Stimulated activated naive CD8-positive, alpha-beta T cell treated with anti-CD3 and anti-CD28 coated beads, Interleukin-15, amount 100 ng/mL, for 72 hours (primary cell): ENCODE results near the gene CHD6.
A peak's percentile ranks its signal among the peaks of the same experiment; 100 is the strongest.

Experiments used
- ATAC-seq: fragments of 150-1000 bp; cut with Tn5 transposase; 2 replicates; pipeline ENCODE4 v1.10.0; 2021; ENCODE audit warnings: mild to moderate bottlenecking, moderate library complexity
- DNase-seq, 2 donors: peaks; one replicate each; pipeline ENCODE4 v3.0.0; 2021 to 2022
- H3K27ac Mint-ChIP-seq, 2 donors: one replicate each; pipeline ENCODE4 v1.8.0; 2022; ENCODE audit warnings: mild to moderate bottlenecking in 2 of 2, mixed read lengths in 2 of 2, moderate library complexity in 2 of 2
- H3K27me3 Mint-ChIP-seq: one replicate; pipeline ENCODE4 v1.8.0; 2022; ENCODE audit warnings: mixed read lengths
- H3K4me1 Mint-ChIP-seq: one replicate; pipeline ENCODE4 v1.8.0; 2022; ENCODE audit warnings: mild to moderate bottlenecking, mixed read lengths
- H3K4me3 Mint-ChIP-seq, 2 donors: one replicate each; pipeline ENCODE4 v1.8.0; 2022; ENCODE audit warnings: mild to moderate bottlenecking in 2 of 2, mixed read lengths in 2 of 2, moderate library complexity in 1 of 2
- H3K9me3 Mint-ChIP-seq, 2 donors: one replicate each; pipeline ENCODE4 v1.8.0; 2022; ENCODE audit warnings: mixed read lengths in 2 of 2

CHD6 gene

DNA sequence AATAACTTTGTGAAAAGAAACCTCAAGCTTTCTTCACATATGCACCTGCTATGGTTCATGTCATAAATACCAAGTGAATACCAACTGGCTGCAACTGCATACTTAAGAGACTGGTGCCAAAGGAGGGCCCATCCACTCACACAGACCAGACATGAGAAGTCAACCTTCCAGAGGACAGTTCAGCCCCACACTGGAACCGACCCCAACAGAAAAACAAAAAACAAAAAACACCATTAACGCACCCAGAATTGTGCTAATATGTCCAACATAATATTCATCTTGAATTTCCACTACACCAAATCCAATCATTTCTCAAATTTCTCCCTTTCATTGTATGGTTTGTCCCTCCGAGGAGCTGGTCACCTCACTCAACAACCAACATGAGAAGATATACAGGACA is 42.8 kb downstream of the CHD6 start:
- Mint-ChIP-seq H3K4me3 (no peak overlapping the region), H3K4me1 (peaks cover 87% of the 10 kb centered on the region), H3K9me3 (no peaks in the 10 kb centered on the region), H3K27me3 (no peaks in the 10 kb centered on the region), H3K27ac (no peak overlapping the region)
- DNase-seq (no peak), ATAC-seq (no peak)

DNA sequence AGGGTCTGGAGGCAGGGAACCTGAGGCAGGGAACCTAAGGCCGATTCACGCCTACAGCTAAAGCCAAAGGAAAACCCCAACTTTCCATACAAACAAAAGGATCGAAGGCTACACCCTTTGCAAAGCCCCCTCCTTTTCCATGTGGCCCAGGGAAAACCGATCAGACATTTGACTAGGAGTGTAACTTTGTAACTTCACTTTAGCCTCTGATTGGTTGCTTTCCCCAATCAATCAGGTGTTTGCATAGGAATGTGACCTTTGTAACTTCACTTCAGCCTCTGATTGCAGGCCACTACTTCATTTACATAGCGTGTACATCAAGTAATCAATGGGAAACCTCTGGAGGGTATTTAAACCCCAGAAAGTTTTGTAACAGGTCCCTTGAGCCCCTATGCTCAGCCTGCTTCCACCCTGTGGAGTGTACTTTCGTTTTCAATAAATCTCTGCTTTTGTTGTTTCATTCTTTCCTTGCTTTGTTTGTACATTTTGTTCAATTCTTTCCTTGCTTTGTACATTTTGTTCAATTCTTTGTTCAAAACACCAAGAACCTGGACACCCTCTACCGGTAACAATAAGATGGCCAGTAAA is 43.3 kb downstream of the CHD6 start:
- H3K27ac Mint-ChIP-seq = no peak overlapping the region
- DNase-seq = no peak
- H3K4me1 Mint-ChIP-seq = peaks cover 82% of the 10 kb centered on the region
- H3K4me3 Mint-ChIP-seq = no peak overlapping the region
- ATAC-seq = no peak
- no peaks in the 10 kb centered on the region for H3K9me3 Mint-ChIP-seq
- H3K27me3 Mint-ChIP-seq = no peaks in the 10 kb centered on the region

- Mint-ChIP-seq H3K27ac (no peak overlapping the region), H3K4me1 (peaks cover 79% of the 10 kb centered on the region), H3K27me3 (no peaks in the 10 kb centered on the region), H3K4me3 (no peak overlapping the region), H3K9me3 (no peaks in the 10 kb centered on the region)
- ATAC-seq = no peak
- no peak for DNase-seq
Measured at GRCh38 chr20:41573955-41574354, 44.2 kb downstream of the CHD6 start.

DNA sequence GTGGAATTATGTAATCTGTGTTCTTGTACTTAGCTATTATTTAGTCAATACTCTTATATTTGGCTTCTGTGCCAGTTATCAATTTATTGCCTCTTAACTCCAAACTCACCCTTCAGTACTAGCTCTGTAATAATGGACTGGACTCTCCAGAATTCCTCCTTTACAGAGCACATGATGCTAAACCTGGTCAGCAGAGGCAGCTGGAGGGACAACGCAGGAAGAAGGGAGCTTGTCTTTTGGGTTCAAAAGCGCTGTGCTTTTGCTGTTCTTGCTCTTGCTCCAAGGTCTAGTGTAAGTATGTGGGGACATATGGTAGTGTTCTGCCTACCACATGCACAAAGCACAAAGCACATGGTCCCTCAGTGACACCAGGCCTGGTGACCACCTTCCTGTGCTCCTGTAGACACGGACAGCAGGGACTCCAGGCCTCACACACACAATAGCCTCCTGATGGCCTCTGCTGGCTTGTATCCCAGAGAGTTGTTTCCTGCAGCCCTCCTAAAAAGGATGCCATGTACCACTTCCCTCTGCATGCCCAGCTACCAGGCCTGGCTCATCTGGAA is 46.1 kb downstream of the CHD6 start:
- Mint-ChIP-seq H3K27me3 (no peaks in the 10 kb centered on the region), H3K27ac (no peak overlapping the region)
- ATAC-seq = no peak

GRCh38 chr20:41571006-41571405 is 47.2 kb downstream of the CHD6 start:
- ATAC-seq (no peak), DNase-seq (no peak)
- Mint-ChIP-seq H3K4me3 (no peak overlapping the region), H3K27ac (no peak overlapping the region), H3K27me3 (no peaks in the 10 kb centered on the region), H3K9me3 (no peaks in the 10 kb centered on the region), H3K4me1 (peaks cover 78% of the 10 kb centered on the region)

More for the DNA sequence above, 46.1 kb downstream of the CHD6 start:
- Mint-ChIP-seq H3K4me1 (peaks cover 78% of the 10 kb centered on the region), H3K9me3 (no peaks in the 10 kb centered on the region), H3K4me3 (no peak overlapping the region)
- DNase-seq = no peak

- no peak for ATAC-seq
- DNase-seq = no peak
- no peak overlapping the region for H3K27ac Mint-ChIP-seq
- no peaks in the 10 kb centered on the region for H3K27me3 Mint-ChIP-seq
- H3K4me3 Mint-ChIP-seq = no peak overlapping the region
- peaks cover 75% of the 10 kb centered on the region for H3K4me1 Mint-ChIP-seq
- H3K9me3 Mint-ChIP-seq = peaks cover 0 to 2% of the 10 kb centered on the region in 2 donors
Measured at GRCh38 chr20:41570557-41570956, 47.6 kb downstream of the CHD6 start.

GRCh38 chr20:41567615-41568014 is 50.6 kb downstream of the CHD6 start:
- peaks cover 7 to 8% of the 10 kb centered on the region in 2 donors for H3K9me3 Mint-ChIP-seq
- no peak overlapping the region for H3K4me3 Mint-ChIP-seq
- DNase-seq (no peak), ATAC-seq (no peak)
- H3K27me3 Mint-ChIP-seq = no peaks in the 10 kb centered on the region
- H3K27ac Mint-ChIP-seq = peak overlapping the region in 1 of 2 donors; percentile 59
- H3K4me1 Mint-ChIP-seq = peaks cover 68% of the 10 kb centered on the region

DNA sequence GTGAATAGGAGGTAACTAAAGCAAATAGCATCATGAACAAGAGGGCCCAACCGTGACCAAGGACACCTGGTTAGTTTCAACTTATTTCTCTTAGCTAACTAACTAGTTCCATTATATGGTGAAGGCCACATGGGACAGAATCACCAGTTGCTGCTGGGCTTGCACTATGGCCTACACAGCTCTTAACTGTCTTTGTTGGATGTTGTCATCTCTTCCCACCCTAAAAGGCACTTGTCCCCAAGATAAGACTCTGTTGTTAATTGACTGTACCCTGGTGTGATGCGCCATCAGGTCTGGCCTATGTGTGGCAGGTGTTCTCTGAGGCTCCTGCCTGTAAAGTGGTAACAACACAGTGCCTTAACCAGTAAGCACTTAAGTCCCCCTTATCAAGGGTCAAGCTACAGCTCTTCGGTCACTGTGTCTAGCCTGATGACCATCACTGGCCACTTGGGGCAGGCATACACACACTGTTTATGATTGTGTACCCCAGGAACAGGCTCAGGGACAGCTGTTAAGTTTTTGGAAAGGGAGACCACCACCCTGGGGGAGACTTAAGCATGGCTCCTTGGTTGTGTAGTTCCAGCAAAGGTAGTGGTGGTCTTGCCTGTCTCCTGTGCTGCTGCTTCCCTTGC is 51.2 kb downstream of the CHD6 start:
- no peak for DNase-seq
- peaks cover 7 to 8% of the 10 kb centered on the region in 2 donors for H3K9me3 Mint-ChIP-seq
- H3K4me1 Mint-ChIP-seq = peaks cover 66% of the 10 kb centered on the region
- H3K4me3 Mint-ChIP-seq = no peak overlapping the region
- no peak for ATAC-seq
- no peaks in the 10 kb centered on the region for H3K27me3 Mint-ChIP-seq
- peak overlapping the region in 1 of 2 donors; percentile 59 for H3K27ac Mint-ChIP-seq

- peaks cover 74% of the 10 kb centered on the region for H3K4me1 Mint-ChIP-seq
- ATAC-seq (no peak), DNase-seq (no peak)
- no peak overlapping the region for H3K27ac Mint-ChIP-seq
- H3K27me3 Mint-ChIP-seq = no peaks in the 10 kb centered on the region
- H3K4me3 Mint-ChIP-seq = no peak overlapping the region
- H3K9me3 Mint-ChIP-seq = peaks cover 8 to 14% of the 10 kb centered on the region in 2 donors
Measured at GRCh38 chr20:41563087-41563486, 55.1 kb downstream of the CHD6 start.

DNA sequence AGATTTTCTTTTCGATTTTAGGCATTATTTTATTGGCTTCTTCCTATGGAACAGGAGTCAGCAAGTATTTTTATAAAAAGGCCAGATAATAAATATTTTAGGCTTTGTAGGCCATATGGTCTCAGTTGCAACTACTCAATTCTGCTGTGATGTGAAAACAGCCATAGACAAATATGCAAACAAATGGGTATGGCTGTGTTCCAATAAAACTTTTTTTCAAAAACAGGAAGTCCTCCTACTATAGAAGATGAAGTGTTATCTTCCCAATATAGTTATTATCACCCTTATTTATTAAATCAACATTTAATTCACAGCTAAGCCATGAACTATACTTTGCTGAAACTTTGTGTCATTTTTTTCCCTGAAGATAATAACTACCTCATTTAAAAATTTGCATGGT is 57.2 kb downstream of the CHD6 start:
- H3K27ac Mint-ChIP-seq = peak overlapping the region in 1 of 2 donors; percentile 59

DNA sequence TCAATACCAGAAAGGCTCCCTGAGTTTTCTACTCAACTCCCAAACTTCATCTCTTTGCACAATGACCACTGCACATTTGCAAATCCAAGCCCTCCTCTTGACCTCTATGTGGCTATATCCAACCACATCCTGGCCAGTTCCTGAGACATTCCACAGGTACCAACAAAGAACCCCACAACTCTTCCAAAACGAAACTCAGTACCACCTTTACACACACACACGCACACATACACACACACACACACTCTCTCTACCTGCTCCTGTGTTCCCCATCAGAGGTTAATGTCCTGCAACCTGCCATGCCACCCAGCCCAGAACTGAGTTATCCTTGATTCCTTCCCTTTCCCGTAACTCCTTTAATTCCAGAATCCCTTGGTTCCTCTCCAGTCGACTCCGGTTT is 58.5 kb downstream of the CHD6 start:
- no peak overlapping the region for H3K4me3 Mint-ChIP-seq
- no peaks in the 10 kb centered on the region for H3K27me3 Mint-ChIP-seq
- peaks cover 6 to 10% of the 10 kb centered on the region in 2 donors for H3K9me3 Mint-ChIP-seq
- H3K4me1 Mint-ChIP-seq = peaks cover 55% of the 10 kb centered on the region
- no peak overlapping the region for H3K27ac Mint-ChIP-seq
- DNase-seq (no peak), ATAC-seq (no peak)

More for the DNA sequence above, 57.2 kb downstream of the CHD6 start:
- ATAC-seq = no peak
- Mint-ChIP-seq H3K9me3 (peaks cover 13 to 14% of the 10 kb centered on the region in 2 donors), H3K4me3 (no peak overlapping the region), H3K4me1 (peaks cover 58% of the 10 kb centered on the region), H3K27me3 (no peaks in the 10 kb centered on the region)
- no peak for DNase-seq

- DNase-seq (no peak), ATAC-seq (no peak)
- Mint-ChIP-seq H3K4me3 (no peak overlapping the region), H3K4me1 (peaks cover 22% of the 10 kb centered on the region), H3K27ac (no peak overlapping the region), H3K9me3 (peaks cover 0 to 5% of the 10 kb centered on the region in 2 donors), H3K27me3 (no peaks in the 10 kb centered on the region)
Measured at GRCh38 chr20:41553142-41553879, 64.9 kb downstream of the CHD6 start.

DNA sequence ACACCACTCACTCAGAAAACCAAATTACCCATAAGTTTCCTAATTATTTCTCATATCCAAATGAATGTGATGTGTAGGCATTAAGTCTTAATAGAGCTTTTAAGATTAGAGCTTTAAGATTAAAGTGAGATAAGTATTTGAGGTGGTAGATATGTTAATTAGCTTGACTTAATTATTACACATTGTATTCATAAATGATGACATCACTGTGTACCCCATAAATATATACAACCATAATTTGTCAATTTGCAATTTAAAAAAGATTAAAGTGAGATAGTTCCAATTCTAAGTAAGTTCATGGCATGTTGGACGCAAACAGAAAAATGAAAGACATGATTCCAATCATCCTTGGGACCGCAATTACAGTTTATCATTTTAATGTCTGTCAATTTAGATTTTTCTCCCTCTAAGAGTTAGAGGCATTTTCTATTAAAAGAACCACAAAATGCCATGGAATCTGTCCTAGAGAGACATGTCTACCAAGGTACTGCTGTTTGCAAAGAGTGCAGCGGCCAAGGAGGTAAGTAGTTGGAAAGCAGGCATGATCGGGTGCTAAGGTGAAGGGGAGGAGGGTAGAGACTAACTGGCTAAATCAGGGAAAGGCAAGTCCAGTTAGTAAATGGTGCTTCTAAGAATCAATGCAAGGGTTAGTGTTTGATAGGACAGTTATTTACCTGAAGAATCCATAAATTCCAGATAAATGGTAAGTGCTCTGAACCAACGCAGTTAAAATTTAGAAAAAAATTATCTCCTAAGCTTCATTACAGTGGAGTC is 65.7 kb downstream of the CHD6 start:
- Mint-ChIP-seq H3K9me3 (peaks cover 0 to 5% of the 10 kb centered on the region in 2 donors), H3K27me3 (no peaks in the 10 kb centered on the region), H3K4me1 (peaks cover 18% of the 10 kb centered on the region), H3K4me3 (no peak overlapping the region), H3K27ac (no peak overlapping the region)
- ATAC-seq (no peak), DNase-seq (no peak)

DNA sequence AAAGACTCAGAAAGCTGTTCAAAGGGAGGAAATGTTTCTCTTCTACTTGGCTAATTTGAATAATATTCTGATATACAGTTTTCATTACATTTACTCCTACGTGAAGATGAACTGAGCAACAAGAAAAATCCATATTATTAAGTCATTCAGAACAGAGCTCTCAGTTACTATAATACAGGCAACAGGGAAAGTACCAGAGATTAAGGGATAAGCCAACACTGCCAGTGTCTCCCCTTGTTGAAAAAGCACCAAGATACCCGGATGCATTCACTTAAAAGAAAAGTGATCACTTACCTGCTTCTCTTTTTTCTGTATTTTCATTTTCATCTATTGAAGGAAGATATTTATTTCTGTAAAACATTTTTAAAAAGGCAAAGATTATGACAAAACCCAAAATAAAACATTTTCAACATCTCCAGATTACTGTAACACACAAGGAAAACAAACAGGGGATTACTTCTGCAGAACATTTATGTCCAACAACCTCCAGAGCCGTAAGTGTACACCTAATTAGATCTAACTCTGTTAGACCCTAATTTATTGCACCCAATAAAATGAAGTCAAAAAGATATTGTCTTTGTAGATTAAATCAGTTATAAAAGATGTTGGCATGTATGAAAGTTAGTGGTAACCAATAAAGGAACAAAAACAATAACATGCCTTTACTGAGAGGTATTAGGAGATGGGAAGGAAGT is 67.0 kb downstream of the CHD6 start:
- H3K4me3 Mint-ChIP-seq = no peak overlapping the region
- peaks cover 22% of the 10 kb centered on the region for H3K4me1 Mint-ChIP-seq
- DNase-seq (no peak), ATAC-seq (no peak)
- H3K27me3 Mint-ChIP-seq = no peaks in the 10 kb centered on the region
- no peaks in the 10 kb centered on the region for H3K9me3 Mint-ChIP-seq
- no peak overlapping the region for H3K27ac Mint-ChIP-seq

GRCh38 chr20:41547221-41547620 is 71.0 kb downstream of the CHD6 start:
- Mint-ChIP-seq H3K4me1 (peaks cover 7% of the 10 kb centered on the region), H3K9me3 (no peaks in the 10 kb centered on the region), H3K27me3 (no peaks in the 10 kb centered on the region), H3K4me3 (no peak overlapping the region), H3K27ac (no peak overlapping the region)
- ATAC-seq (no peak), DNase-seq (no peak)
